ENCODE measurements around the gene TK2.

- TF ChIP-seq CTCF (IDR thresholded peaks at IDR 0.05), result no peak
- no peak for TF ChIP-seq POLR2A (IDR thresholded peaks at IDR 0.05)
These were observed 58.2 kb downstream of the TK2 start for GRCh38 chr16:66491716-66492064.
